ENCODE measurements around the gene APOL4.
"Not testable (repeated sequence)": the region's sequence is repeated elsewhere in the genome, so short reads cannot be mapped to it uniquely, and the experiment has no call there.

The APOL4 gene

GRCh38 chr22:36236388-36237319, 35.0 kb upstream of the APOL4 start:
- TF ChIP-seq CTCF (IDR thresholded peaks at IDR 0.05; ENCODE audit: insufficient read depth, missing control alignments): no peak
- DNase-seq (ENCODE audit: insufficient read length, low spot score) (no peak), FAIRE-seq (no peak)

GRCh38 chr22:36235585-36235984, 34.0 kb upstream of the APOL4 start:
- TF ChIP-seq CTCF (IDR thresholded peaks at IDR 0.05; ENCODE audit: insufficient read depth, missing control alignments): no peak

GRCh38 chr22:36234919-36235318, 33.3 kb upstream of the APOL4 start:
- no peak for TF ChIP-seq CTCF (IDR thresholded peaks at IDR 0.05; ENCODE audit: insufficient read depth, missing control alignments)
- no peak for FAIRE-seq
- no peak for DNase-seq (ENCODE audit: insufficient read length, low spot score)

More at GRCh38 chr22:36235585-36235984, 34.0 kb upstream of the APOL4 start:
- FAIRE-seq (no peak), DNase-seq (ENCODE audit: insufficient read length, low spot score) (no peak)

GRCh38 chr22:36234213-36234612, 32.6 kb upstream of the APOL4 start:
- DNase-seq (ENCODE audit: insufficient read length, low spot score): no peak
- no peak for FAIRE-seq
- TF ChIP-seq CTCF (IDR thresholded peaks at IDR 0.05; ENCODE audit: insufficient read depth, missing control alignments): no peak

GRCh38 chr22:36233796-36234195, 32.2 kb upstream of the APOL4 start:
- DNase-seq (ENCODE audit: insufficient read length, low spot score) (no peak), FAIRE-seq (no peak)
- no peak for TF ChIP-seq CTCF (IDR thresholded peaks at IDR 0.05; ENCODE audit: insufficient read depth, missing control alignments)

- DNase-seq (ENCODE audit: insufficient read length, low spot score): no peak
- FAIRE-seq: no peak
- TF ChIP-seq CTCF (IDR thresholded peaks at IDR 0.05; ENCODE audit: insufficient read depth, missing control alignments): no peak
These were observed 31.2 kb upstream of the APOL4 start for GRCh38 chr22:36232715-36233401.

GRCh38 chr22:36231051-36231450, 29.4 kb upstream of the APOL4 start:
- not testable (repeated sequence) for FAIRE-seq; DNase-seq (ENCODE audit: insufficient read length, low spot score)

GRCh38 chr22:36229649-36230048, 28.0 kb upstream of the APOL4 start:
- FAIRE-seq; DNase-seq (ENCODE audit: insufficient read length, low spot score): not testable (repeated sequence)

All from D721Med (cell line).